HG03460 (cell line): ENCODE results near the gene LRRC49.

Experiments used
- ATAC-seq: cut with Tn5 transposase; IDR thresholded peaks from one replicate; pipeline ENCODE4 v1.9.1; 2021; ENCODE audit not compliant: unreplicated experiment

LRRC49 gene

GRCh38 chr15:71048913-71049675, 156.5 kb downstream of the LRRC49 start:
- no peak for ATAC-seq

- ATAC-seq: no peak
These were observed 157.2 kb downstream of the LRRC49 start for GRCh38 chr15:71049706-71050422.

GRCh38 chr15:71050461-71050860, 157.8 kb downstream of the LRRC49 start:
- ATAC-seq: no peak

- ATAC-seq: no peak
These were observed 158.9 kb downstream of the LRRC49 start for GRCh38 chr15:71051539-71051938.

- no peak for ATAC-seq
These were observed 159.7 kb downstream of the LRRC49 start for GRCh38 chr15:71052356-71052755.

GRCh38 chr15:71054286-71054952, 161.8 kb downstream of the LRRC49 start:
- no peak for ATAC-seq

- ATAC-seq: no peak
These were observed 162.8 kb downstream of the LRRC49 start for GRCh38 chr15:71055461-71055860.

- ATAC-seq: no peak
These were observed 163.5 kb downstream of the LRRC49 start for GRCh38 chr15:71056111-71056510.

- no peak for ATAC-seq
These were observed 164.5 kb downstream of the LRRC49 start for GRCh38 chr15:71057143-71057542.

- ATAC-seq: no peak
These were observed 165.0 kb downstream of the LRRC49 start for GRCh38 chr15:71057581-71057980.

- no peak for ATAC-seq
These were observed 168.4 kb downstream of the LRRC49 start for GRCh38 chr15:71060983-71061382.

- ATAC-seq: no peak
These were observed 174.4 kb downstream of the LRRC49 start for GRCh38 chr15:71066983-71067382.

GRCh38 chr15:71069693-71070092, 177.1 kb downstream of the LRRC49 start:
- no peak for ATAC-seq

- ATAC-seq: no peak
These were observed 178.9 kb downstream of the LRRC49 start for GRCh38 chr15:71071529-71071928.

- ATAC-seq: no peak
These were observed 179.8 kb downstream of the LRRC49 start for GRCh38 chr15:71072423-71072822.

GRCh38 chr15:71078506-71079207, 186.0 kb downstream of the LRRC49 start:
- no peak for ATAC-seq

- no peak for ATAC-seq
These were observed 186.8 kb downstream of the LRRC49 start for GRCh38 chr15:71079208-71080044.

GRCh38 chr15:71080166-71080565, 187.5 kb downstream of the LRRC49 start:
- no peak for ATAC-seq

- ATAC-seq: no peak
These were observed 188.1 kb downstream of the LRRC49 start for GRCh38 chr15:71080705-71081104.

GRCh38 chr15:71082803-71083202, 190.2 kb downstream of the LRRC49 start:
- no peak for ATAC-seq
